Prostate gland (tissue), 2 donors: ENCODE measurements around the gene PANK2. TPM values are rescaled to one million over a fixed set of nuclear protein-coding genes. Genes with fewer than 3 reads are reported as not detected.

ENCODE experiments used
- DNase-seq: peaks from one replicate; pipeline ENCODE4 v3.0.0-alpha.2; 2019; ENCODE audit warnings: low spot score
- H3K27ac ChIP-seq, 2 donors: fragments of 200-600 bp; sonication (generic); 2 replicates each; pipeline ENCODE4 v1.5.1; 2017 to 2019
- H3K27me3 ChIP-seq: fragments of 200-600 bp; sonication (generic); replicated peaks from 2 replicates; pipeline ENCODE4 v1.5.1; 2019; ENCODE audit not compliant: insufficient read depth
- H3K36me3 ChIP-seq, 2 donors: fragments of 200-600 bp; sonication (generic); 1 replicate in 1 of 2; 2 replicates in 1 of 2; pipeline versions ENCODE4 v1.5.1 to v1.8.1; 2017 to 2019
- H3K4me1 ChIP-seq: fragments of 200-600 bp; sonication (generic); replicated peaks from 2 replicates; pipeline ENCODE4 v1.5.1; 2019
- H3K4me3 ChIP-seq, 2 donors: fragments of 200-600 bp; sonication (generic); 2 replicates each; pipeline ENCODE4 v1.5.1; 2017 to 2019
- H3K9me3 ChIP-seq: fragments of 200-600 bp; sonication (generic); 2 replicates; pipeline ENCODE4 v1.5.1; 2017
- POLR2A ChIP-seq: fragments of 450-650 bp; IDR thresholded peaks from one replicate; pipeline ENCODE4 v1.6.1; 2016; ENCODE audit warnings: antibody characterized with exemption, mild to moderate bottlenecking
- POLR2AphosphoS5 ChIP-seq: sonication (generic); formaldehyde crosslinking; IDR thresholded peaks from one replicate; pipeline ENCODE4 v1.6.1; 2017; ENCODE audit warnings: antibody characterized with exemption
- WGBS: methylation state at CpG from one replicate; pipeline ENCODE4 v1.1.5; 2018; 5-methylcytosine and 5-hydroxymethylcytosine counted together
- intact Hi-C: fragments of 100-400 bp; cut with DNase I; formaldehyde crosslinking; loops from one replicate; pipeline ENCODE4 v1.14.2; 2022
- total RNA-seq, 2 donors: library from RNA; depleted of rRNA; stranded (reverse); fragments of >200 nt; gene quantifications; one replicate each; pipeline ENCODE4 v1.1.0, GENCODE V29; 2016
- TF ChIP-seq, protein P1 (sequence below), 4 experiments: fragments of 200-600 bp in 2 of 4; fragments of 450-650 bp in 2 of 4; sonication (generic) in 2 of 4; IDR thresholded peaks; 1 replicate in 3 of 4; 2 replicates in 1 of 4; pipeline ENCODE4 v1.5.1; 2016 to 2019; ENCODE audit warnings: antibody characterized with exemption in 4 of 4, mild to moderate bottlenecking in 2 of 4, moderate library complexity in 2 of 4

Gene PANK2
- total RNA-seq, 2 donors from 2014 or later, result 49.7 to 53.9 TPM

DNA sequence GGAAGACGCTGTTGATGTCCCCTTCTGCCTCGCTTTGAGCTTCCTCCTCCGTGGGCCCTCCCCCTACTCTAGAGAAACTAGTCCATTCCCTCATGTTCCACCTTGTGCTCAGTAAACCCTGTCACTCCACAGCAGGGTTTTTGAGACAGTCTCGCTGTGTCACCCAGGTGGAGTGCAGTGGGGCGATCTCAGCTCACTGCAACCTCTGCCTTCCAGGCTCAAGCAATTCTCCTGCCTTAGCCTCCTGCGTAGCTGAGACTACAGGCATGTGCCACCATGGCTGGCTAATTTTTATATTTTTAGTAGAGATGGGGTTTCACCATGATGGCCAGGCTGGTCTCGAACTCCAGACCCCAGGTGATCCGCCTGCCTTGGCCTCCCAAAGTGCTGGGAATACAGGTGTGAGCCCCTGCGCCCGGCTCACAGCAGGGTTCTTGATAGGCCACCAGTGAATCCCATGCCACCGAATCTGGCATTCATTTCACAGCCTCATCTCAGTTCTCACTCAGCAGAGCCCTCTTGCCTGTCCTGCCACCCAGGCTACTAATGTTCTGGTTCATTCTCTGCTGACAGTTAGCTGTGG is 36.0 kb downstream of the PANK2 start:
- H3K27me3 ChIP-seq, result no peaks in the 10 kb centered on the region

DNA sequence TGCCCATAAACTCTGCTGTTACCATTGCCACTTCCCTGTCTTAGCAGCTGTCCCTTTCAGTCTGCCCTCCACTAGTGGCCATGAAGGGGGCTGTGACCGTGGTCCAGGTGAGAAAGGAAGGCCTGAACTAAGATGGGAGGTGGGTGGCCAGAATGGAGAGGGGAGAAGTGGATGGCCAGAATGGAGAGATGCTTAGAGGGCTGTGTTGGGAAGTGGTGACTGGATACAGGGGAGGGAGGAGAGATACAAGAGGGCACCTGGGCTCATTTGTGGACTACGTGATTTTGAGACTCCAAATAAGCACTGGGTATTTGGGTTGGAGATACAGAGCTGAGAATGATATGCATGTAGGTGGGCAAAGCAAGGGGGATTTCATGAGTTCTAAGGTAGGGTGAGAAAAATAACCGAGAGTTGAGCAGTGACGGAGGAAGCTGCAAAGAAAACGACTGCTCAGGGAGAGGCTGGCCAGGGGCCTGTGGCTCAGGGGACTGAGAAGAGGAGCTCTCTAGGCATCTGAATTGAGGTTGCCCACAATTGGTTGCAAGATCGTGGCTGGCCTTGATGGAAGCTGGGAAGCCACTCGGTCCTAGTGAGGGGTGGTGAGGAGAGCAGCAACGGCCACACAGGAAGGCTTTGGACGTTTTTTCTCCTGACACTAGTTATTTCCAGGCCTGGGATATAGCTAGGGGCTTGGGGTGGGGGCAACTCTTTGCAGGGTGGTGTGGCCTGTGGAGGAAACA is 36.9 kb downstream of the PANK2 start:
- peaks cover 7% of the 10 kb centered on the region for H3K4me1 ChIP-seq
- H3K36me3 ChIP-seq, result peaks cover 0 to 3% of the 10 kb centered on the region in 2 donors
- H3K27ac ChIP-seq, result no peak overlapping the region
- intact Hi-C loops, result no loop called here
- H3K27me3 ChIP-seq, result no peaks in the 10 kb centered on the region
- no peaks in the 10 kb centered on the region for H3K9me3 ChIP-seq
- H3K4me3 ChIP-seq, result no peak overlapping the region
- TF ChIP-seq POLR2AphosphoS5 (no peak), POLR2A (no peak)
- TF ChIP-seq, protein P1, sequence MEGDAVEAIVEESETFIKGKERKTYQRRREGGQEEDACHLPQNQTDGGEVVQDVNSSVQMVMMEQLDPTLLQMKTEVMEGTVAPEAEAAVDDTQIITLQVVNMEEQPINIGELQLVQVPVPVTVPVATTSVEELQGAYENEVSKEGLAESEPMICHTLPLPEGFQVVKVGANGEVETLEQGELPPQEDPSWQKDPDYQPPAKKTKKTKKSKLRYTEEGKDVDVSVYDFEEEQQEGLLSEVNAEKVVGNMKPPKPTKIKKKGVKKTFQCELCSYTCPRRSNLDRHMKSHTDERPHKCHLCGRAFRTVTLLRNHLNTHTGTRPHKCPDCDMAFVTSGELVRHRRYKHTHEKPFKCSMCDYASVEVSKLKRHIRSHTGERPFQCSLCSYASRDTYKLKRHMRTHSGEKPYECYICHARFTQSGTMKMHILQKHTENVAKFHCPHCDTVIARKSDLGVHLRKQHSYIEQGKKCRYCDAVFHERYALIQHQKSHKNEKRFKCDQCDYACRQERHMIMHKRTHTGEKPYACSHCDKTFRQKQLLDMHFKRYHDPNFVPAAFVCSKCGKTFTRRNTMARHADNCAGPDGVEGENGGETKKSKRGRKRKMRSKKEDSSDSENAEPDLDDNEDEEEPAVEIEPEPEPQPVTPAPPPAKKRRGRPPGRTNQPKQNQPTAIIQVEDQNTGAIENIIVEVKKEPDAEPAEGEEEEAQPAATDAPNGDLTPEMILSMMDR (IDR thresholded peaks at IDR 0.05), result no peak
- DNase-seq, result no peak
- 73% methylated on average over 9 of the region's 9 CpGs for WGBS

More for the DNA sequence above, 36.0 kb downstream of the PANK2 start:
- intact Hi-C loops, result no loop called here
- H3K4me1 ChIP-seq, result peaks cover 7% of the 10 kb centered on the region
- WGBS, result 93% methylated on average over 11 of the region's 11 CpGs
- TF ChIP-seq POLR2AphosphoS5 (no peak), POLR2A (no peak)
- TF ChIP-seq, protein P1 (IDR thresholded peaks at IDR 0.05), result no peak
- no peak for DNase-seq
- no peaks in the 10 kb centered on the region for H3K9me3 ChIP-seq
- H3K27ac ChIP-seq, result no peak overlapping the region
- H3K4me3 ChIP-seq, result no peak overlapping the region
- peaks cover 0 to 3% of the 10 kb centered on the region in 2 donors for H3K36me3 ChIP-seq

DNA sequence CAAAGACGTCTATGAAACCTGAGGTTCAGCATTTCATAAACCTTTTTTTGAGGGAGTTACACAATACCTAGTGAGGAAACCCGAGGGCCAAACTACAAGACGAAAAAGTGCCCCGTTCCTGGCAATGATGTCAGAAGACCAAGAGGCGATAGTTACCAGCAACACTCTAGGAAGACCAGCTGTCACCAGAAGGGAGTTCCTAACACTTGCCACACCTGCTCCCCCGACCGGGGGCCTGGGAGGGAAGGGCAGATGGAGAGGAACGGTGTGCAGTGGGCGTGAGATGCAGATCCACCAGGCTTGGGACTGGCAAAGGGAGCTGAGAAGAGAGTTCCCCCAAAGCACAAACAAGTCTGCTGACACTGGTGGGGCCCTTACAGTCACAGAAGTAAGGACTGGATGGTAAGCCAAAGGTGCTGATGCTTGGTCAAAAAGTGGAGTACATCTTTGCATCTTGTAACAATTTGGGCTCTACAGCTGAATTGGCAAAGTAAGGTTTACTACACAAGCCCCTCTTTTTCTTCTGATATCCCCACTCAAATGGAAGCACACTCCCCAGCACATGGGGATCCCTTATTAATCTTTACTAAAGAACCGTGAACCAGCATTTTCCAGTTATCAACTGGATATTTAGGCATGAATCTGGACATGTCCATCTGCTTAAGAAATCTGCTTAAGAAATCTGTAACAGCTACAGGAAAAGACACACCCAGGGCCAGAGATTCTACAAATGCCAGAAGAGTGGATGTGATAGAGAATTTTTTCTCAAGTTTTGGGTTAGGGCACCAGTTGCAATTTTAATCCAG is 38.5 kb downstream of the PANK2 start:
- intact Hi-C loops, result no loop called here
- H3K27ac ChIP-seq, result no peak overlapping the region
- DNase-seq, result no peak

DNA sequence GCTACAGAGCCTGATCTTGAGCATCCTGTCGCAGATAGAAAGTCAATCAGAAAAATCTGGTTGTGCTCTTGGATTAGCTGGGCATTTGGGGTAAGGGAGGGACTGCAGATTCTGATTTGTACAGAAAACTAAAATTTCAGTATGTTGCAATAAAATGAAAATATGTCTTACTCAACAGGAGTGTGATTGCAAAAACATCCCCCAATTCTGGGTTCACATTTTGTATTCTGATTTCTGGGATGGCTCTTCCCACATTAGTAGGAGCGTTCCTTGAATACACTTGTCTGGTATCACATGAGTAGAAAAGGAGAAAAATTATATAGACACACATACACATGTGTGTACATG is 40.5 kb downstream of the PANK2 start:
- H3K27ac ChIP-seq, result no peak overlapping the region
- intact Hi-C loops, result loop anchor here (5.0 kb wide), 2 partner anchors 42 to 83 kb away; partner anchors contain the start of gene PANK2
- TF ChIP-seq, protein P1 (IDR thresholded peaks at IDR 0.05), result no peak
- TF ChIP-seq POLR2A, result no peak
- TF ChIP-seq POLR2AphosphoS5, result no peak

More for the DNA sequence above, 38.5 kb downstream of the PANK2 start:
- peaks cover 0 to 3% of the 10 kb centered on the region in 2 donors for H3K36me3 ChIP-seq
- no peaks in the 10 kb centered on the region for H3K27me3 ChIP-seq
- TF ChIP-seq POLR2AphosphoS5 (no peak), POLR2A (no peak)
- TF ChIP-seq, protein P1 (IDR thresholded peaks at IDR 0.05), result no peak
- no peak overlapping the region for H3K4me3 ChIP-seq
- 49% methylated on average over 10 of the region's 10 CpGs for WGBS
- no peaks in the 10 kb centered on the region for H3K9me3 ChIP-seq
- peaks cover 7% of the 10 kb centered on the region for H3K4me1 ChIP-seq

More for the DNA sequence above, 40.5 kb downstream of the PANK2 start:
- Histone ChIP-seq H3K4me3 (no peak overlapping the region), H3K36me3 (peaks cover 0 to 3% of the 10 kb centered on the region in 2 donors), H3K27me3 (no peaks in the 10 kb centered on the region), H3K9me3 (no peaks in the 10 kb centered on the region), H3K4me1 (no peaks in the 10 kb centered on the region)
- no peak for DNase-seq
- WGBS, result 95% methylated on average over 2 of the region's 2 CpGs
